Stimulated activated CD8-positive, alpha-beta memory T cell treated with anti-CD3 and anti-CD28 coated beads, Interleukin-2, amount 100 ng/mL, for 1 hour (primary cell): ENCODE data around the gene UBE2Z.

ENCODE experiments used
- DNase-seq, 2 donors: peaks; one replicate each; pipeline ENCODE4 v3.0.0-alpha.2; 2020; ENCODE audit warnings: low read depth in 2 of 2

The UBE2Z gene

GRCh38 chr17:48960834-48961515 lies 52.8 kb downstream of the UBE2Z start:
- no peak for DNase-seq

- no peak for DNase-seq
Observed at GRCh38 chr17:48961516-48962233, 53.5 kb downstream of the UBE2Z start.

GRCh38 chr17:48970224-48970623 lies 62.0 kb downstream of the UBE2Z start:
- DNase-seq = no peak

GRCh38 chr17:48970865-48971687 lies 62.9 kb downstream of the UBE2Z start:
- DNase-seq = no peak

GRCh38 chr17:48972749-48973097 lies 64.5 kb downstream of the UBE2Z start:
- DNase-seq = no peak

- DNase-seq = no peak
Observed at GRCh38 chr17:48973806-48974205, 65.6 kb downstream of the UBE2Z start.
